CD8-positive, alpha-beta memory T cell (primary cell): ENCODE measurements around the gene GATAD2B. TPM values are rescaled to one million over a fixed set of nuclear protein-coding genes. Genes with fewer than 3 reads are reported as not detected.
A peak's percentile ranks its signal among the peaks of the same experiment; 100 is the strongest.
"Not testable (repeated sequence)": the region's sequence is repeated elsewhere in the genome, so short reads cannot be mapped to it uniquely, and the experiment has no call there.

Experiments
- CTCF ChIA-PET: fragments of 350-600 bp; sonication (Branson Sonifier 250); formaldehyde crosslinking; loops from one replicate; lab custom pipeline; 2021; ENCODE audit warnings: antibody characterized with exemption; lab: Charles Lee
- POLR2A ChIA-PET: fragments of 350-600 bp; sonication (Branson Sonifier 250); formaldehyde crosslinking; loops from one replicate; lab custom pipeline; 2021; ENCODE audit warnings: antibody characterized with exemption; lab: Charles Lee
- DNase-seq, 5 donors: peaks; one replicate each; pipeline versions ENCODE4 v3.0.0 to v3.0.0-alpha.2; 2020 to 2022; ENCODE audit warnings: mixed read lengths in 1 of 5
- H3K27ac ChIP-seq: one replicate; pipeline ENCODE4 v1.7.0; 2013; ENCODE audit warnings: low read depth, mild to moderate bottlenecking, low read length, moderate library complexity
- H3K27me3 ChIP-seq: 2 replicates; pipeline ENCODE4 v1.7.0; 2013; ENCODE audit warnings: low read length, mild to moderate bottlenecking; ENCODE audit not compliant: insufficient read depth, poor library complexity, severe bottlenecking
- H3K36me3 ChIP-seq: 2 replicates; pipeline ENCODE4 v1.7.0; 2013; ENCODE audit warnings: mild to moderate bottlenecking, low read length, moderate library complexity; ENCODE audit not compliant: insufficient read depth
- H3K4me1 ChIP-seq: 2 replicates; pipeline ENCODE4 v1.7.0; 2013; ENCODE audit warnings: mild to moderate bottlenecking, low read length, moderate library complexity; ENCODE audit not compliant: insufficient read depth
- H3K4me3 ChIP-seq: 2 replicates; pipeline ENCODE4 v1.7.0; 2013; ENCODE audit warnings: mild to moderate bottlenecking, low read length
- H3K9me3 ChIP-seq: 2 replicates; pipeline ENCODE4 v1.7.0; 2013; ENCODE audit warnings: mild to moderate bottlenecking, low read length
- H3K27ac Mint-ChIP-seq, 8 donors: one replicate each; pipeline ENCODE4 v1.8.0; 2020 to 2021; ENCODE audit warnings: mixed read lengths in 8 of 8, mild to moderate bottlenecking in 6 of 8, inconsistent platforms in 3 of 8, moderate library complexity in 3 of 8
- H3K27me3 Mint-ChIP-seq, 2 donors: one replicate each; pipeline ENCODE4 v1.8.0; 2020 to 2021; ENCODE audit warnings: mixed read lengths in 2 of 2, mild to moderate bottlenecking in 1 of 2, moderate library complexity in 1 of 2
- H3K36me3 Mint-ChIP-seq, 3 donors: one replicate each; pipeline ENCODE4 v1.8.0; 2020 to 2021; ENCODE audit warnings: mixed read lengths in 3 of 3, inconsistent platforms in 1 of 3, mild to moderate bottlenecking in 1 of 3
- H3K4me1 Mint-ChIP-seq, 3 donors: one replicate each; pipeline ENCODE4 v1.8.0; 2020 to 2021; ENCODE audit warnings: mixed read lengths in 3 of 3, inconsistent platforms in 1 of 3, mild to moderate bottlenecking in 1 of 3
- H3K4me3 Mint-ChIP-seq, 7 donors: one replicate each; pipeline ENCODE4 v1.8.0; 2020 to 2021; ENCODE audit warnings: mixed read lengths in 7 of 7, mild to moderate bottlenecking in 6 of 7, moderate library complexity in 4 of 7, inconsistent platforms in 2 of 7
- H3K9me3 Mint-ChIP-seq, 5 donors: one replicate each; pipeline ENCODE4 v1.8.0; 2020 to 2022; ENCODE audit warnings: mixed read lengths in 5 of 5, mild to moderate bottlenecking in 3 of 5, moderate library complexity in 2 of 5, inconsistent platforms in 1 of 5
- polyA plus RNA-seq: library from polyadenylated mRNA; unstranded; fragments of 300-500 nt; fragmentation: Illumina TruSeq; gene quantifications from one replicate; pipeline ENCODE4 v1.2.3, GENCODE V29; 2021
- total RNA-seq, 2 experiments: library from RNA; stranded (reverse); gene quantifications; one replicate each; pipeline ENCODE4 v1.2.3, GENCODE V29; 2021

The GATAD2B gene
- total and polyA plus RNA-seq, 3 experiments from 2014 or later = 5.6 to 71.9 (median 64.9) TPM

DNA sequence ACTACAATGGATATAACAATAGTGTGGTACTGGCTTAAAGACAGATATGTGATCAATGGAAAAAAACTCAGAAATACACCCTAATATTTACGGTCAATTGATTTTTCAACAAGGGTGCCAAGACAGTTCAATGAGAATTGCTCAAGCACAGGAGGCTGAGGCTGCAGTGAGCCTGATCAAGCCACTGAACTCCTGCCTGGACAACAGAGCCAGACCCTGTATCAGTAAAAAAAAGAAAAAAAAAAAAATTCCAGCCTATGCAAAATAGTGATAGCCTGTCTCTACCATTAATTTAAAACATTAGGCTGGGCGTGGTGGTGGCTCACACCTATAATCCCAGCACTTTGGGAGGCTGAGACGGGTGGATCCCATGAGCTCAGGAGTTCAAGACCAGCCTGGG, 77.6 kb downstream of the GATAD2B start:
- CTCF ChIA-PET = no interaction called here
- peaks cover 12% of the 10 kb centered on the region for H3K4me1 ChIP-seq
- POLR2A ChIA-PET = no interaction called here
- no peaks in the 10 kb centered on the region for H3K27me3 ChIP-seq
- no peak overlapping the region for H3K4me3 ChIP-seq
- Mint-ChIP-seq H3K27ac (peak overlapping the region in 1 of 8 donors; percentile 70), H3K4me1 (peaks cover 32 to 43% (median 41%) of the 10 kb centered on the region in 3 donors), H3K36me3 (peaks cover 2 to 20% (median 4%) of the 10 kb centered on the region in 3 donors), H3K27me3 (no peaks in the 10 kb centered on the region), H3K4me3 (no peak overlapping the region), H3K9me3 (no peaks in the 10 kb centered on the region)
- H3K36me3 ChIP-seq = no peaks in the 10 kb centered on the region
- no peak for DNase-seq
- H3K9me3 ChIP-seq = no peaks in the 10 kb centered on the region
- H3K27ac ChIP-seq = no peak overlapping the region

DNA sequence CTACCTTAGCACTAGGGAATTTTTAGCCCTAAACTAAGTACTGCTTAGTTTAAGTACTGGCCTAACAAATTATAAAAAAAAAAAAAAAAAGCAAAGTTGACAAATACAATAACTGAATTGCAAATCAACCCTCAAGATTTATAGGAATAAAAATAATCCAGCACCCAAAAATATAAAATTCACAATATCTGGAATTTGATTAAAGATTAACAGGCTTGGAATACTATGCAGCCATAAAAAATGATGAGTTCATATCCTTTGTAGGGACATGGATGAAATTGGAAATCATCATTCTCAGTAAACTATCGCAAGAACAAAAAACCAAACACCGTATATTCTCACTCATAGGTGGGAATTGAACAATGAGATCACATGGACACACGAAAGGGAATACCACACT, 78.4 kb downstream of the GATAD2B start:
- H3K4me1 Mint-ChIP-seq = peaks cover 26 to 38% (median 37%) of the 10 kb centered on the region in 3 donors
- H3K27ac Mint-ChIP-seq, H3K4me3 Mint-ChIP-seq, H3K9me3 ChIP-seq, CTCF ChIA-PET, POLR2A ChIA-PET, H3K27ac ChIP-seq, H3K27me3 ChIP-seq, H3K9me3 Mint-ChIP-seq, H3K4me3 ChIP-seq, H3K27me3 Mint-ChIP-seq, H3K36me3 ChIP-seq, H3K4me1 ChIP-seq, DNase-seq: not testable (repeated sequence)
- peaks cover under 1 to 17% (median 4%) of the 10 kb centered on the region in 3 donors for H3K36me3 Mint-ChIP-seq

DNA sequence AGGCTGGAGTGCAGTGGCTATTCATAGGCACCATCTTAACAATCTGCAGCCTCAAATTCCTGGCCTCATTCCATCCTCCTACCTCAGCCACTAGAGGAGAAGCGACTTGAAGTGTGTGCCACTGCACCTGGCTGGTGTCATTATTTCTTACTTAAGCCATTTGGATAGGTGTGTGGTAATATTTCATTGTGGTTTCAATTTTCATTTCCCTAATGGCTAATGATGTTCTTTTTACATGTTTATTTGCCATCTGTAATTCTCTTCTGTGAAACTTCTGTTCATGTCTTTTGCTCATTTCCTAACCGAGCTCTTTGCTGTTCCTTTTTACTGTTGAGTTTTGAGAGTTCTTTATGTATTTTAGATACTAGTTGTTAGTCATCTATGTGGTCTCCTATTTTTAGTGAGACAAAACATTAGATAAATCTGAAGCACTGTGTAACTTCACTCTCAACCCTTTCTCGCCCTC, 80.7 kb downstream of the GATAD2B start:
- H3K4me1 Mint-ChIP-seq = peaks cover 26 to 44% (median 43%) of the 10 kb centered on the region in 3 donors
- no peak overlapping the region for H3K4me3 Mint-ChIP-seq
- H3K9me3 Mint-ChIP-seq = no peaks in the 10 kb centered on the region
- H3K4me1 ChIP-seq = no peaks in the 10 kb centered on the region
- H3K36me3 Mint-ChIP-seq = peaks cover 1 to 21% (median 4%) of the 10 kb centered on the region in 3 donors
- H3K27ac ChIP-seq = no peak overlapping the region
- POLR2A ChIA-PET = no interaction called here
- CTCF ChIA-PET = no interaction called here
- H3K27me3 Mint-ChIP-seq = no peaks in the 10 kb centered on the region
- no peak overlapping the region for H3K4me3 ChIP-seq
- peak overlapping the region in 5 of 8 donors; percentile 17 to 56 (median 39) for H3K27ac Mint-ChIP-seq
- H3K9me3 ChIP-seq = no peaks in the 10 kb centered on the region
- no peak for DNase-seq
- no peaks in the 10 kb centered on the region for H3K36me3 ChIP-seq
- H3K27me3 ChIP-seq = no peaks in the 10 kb centered on the region

DNA sequence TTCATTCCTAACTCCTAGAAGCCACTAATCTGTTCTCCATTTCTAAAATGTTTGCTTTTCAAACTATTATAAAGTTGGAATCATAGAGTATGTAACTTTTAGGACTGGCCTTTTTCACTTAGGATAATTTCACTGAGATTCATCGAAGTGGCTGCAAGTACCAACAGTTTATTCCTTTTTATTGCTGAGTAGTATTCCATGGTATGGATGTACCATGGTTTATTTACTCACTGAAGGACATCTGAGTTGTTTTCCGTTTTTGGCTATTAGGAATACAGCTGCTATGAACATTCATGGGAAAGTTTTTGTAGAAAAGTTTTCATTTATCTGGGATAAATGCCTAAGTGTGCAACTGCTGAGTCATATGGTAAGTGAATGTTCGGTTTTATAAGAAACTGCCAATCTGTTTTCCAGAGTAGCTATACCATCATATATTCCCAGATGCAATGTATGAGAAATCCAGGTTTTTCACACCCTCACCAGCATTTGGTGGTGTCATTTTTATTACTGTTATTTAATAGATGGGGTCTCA, 81.2 kb downstream of the GATAD2B start:
- Histone ChIP-seq H3K4me3 (no peak overlapping the region), H3K4me1 (no peaks in the 10 kb centered on the region), H3K27ac (no peak overlapping the region), H3K36me3 (no peaks in the 10 kb centered on the region), H3K27me3 (no peaks in the 10 kb centered on the region), H3K9me3 (no peaks in the 10 kb centered on the region)
- Mint-ChIP-seq H3K27me3 (no peaks in the 10 kb centered on the region), H3K4me3 (no peak overlapping the region), H3K4me1 (peaks cover 29 to 49% (median 47%) of the 10 kb centered on the region in 3 donors), H3K27ac (peak overlapping the region in 3 of 8 donors; percentile 29 to 75 (median 32)), H3K36me3 (peaks cover 1 to 22% (median 4%) of the 10 kb centered on the region in 3 donors), H3K9me3 (no peaks in the 10 kb centered on the region)
- CTCF ChIA-PET = interaction anchor here (1.0 kb wide), 1 partner anchor 9 kb away, joined by 4 read pairs; no protein-coding TSS in a partner anchor
- POLR2A ChIA-PET = no interaction called here
- no peak for DNase-seq

DNA sequence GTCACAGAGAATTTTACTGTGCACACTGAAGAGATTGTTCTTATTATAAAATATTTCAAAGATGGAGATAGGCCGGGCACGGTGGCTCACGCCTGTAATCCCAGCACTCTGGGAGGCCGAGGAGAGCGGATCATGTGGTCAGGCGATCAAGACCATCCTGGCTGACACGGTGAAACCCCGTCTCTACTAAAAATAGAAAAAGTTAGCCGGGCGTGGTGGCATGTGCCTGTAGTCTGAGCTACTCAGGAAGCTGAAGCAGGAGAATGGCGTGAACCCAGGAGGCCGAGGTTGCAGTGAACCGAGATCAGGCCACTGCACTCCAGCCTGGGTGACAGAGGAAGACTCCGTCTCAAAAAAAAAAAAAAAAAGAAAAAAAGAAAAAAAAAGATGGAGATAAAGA, 82.0 kb downstream of the GATAD2B start:
- Mint-ChIP-seq H3K36me3 (peaks cover 1 to 24% (median 4%) of the 10 kb centered on the region in 3 donors), H3K4me1 (peaks cover 29 to 52% (median 47%) of the 10 kb centered on the region in 3 donors)
- CTCF ChIA-PET = interaction anchor here (1.0 kb wide), 1 partner anchor 10 kb away, joined by 4 read pairs; no protein-coding TSS in a partner anchor
- H3K9me3 Mint-ChIP-seq, H3K27me3 Mint-ChIP-seq, DNase-seq, H3K4me3 Mint-ChIP-seq, H3K4me3 ChIP-seq, H3K27ac ChIP-seq, H3K27me3 ChIP-seq, H3K27ac Mint-ChIP-seq, H3K36me3 ChIP-seq, POLR2A ChIA-PET, H3K9me3 ChIP-seq, H3K4me1 ChIP-seq: not testable (repeated sequence)

DNA sequence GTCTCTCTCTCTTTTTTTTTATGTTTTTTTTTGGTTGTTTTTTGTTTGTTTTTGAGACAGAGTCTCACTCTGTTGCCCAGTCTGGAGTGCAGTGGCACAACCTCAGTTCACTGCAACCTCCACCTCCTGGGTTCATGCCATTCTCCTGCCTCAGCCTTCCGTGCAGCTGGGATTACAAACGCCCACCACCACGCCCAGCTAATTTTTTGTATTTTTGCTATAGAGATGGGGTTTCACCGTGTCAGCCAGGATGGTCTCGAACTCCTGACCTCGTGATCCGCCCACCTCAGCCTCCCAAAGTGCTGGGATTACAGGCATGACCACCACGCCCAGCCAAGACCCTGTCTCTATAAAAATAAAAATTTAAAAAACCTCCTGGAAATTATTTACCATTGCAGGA, 88.8 kb downstream of the GATAD2B start:
- DNase-seq, H3K4me1 ChIP-seq, H3K4me3 ChIP-seq, CTCF ChIA-PET, H3K27me3 ChIP-seq, POLR2A ChIA-PET, H3K9me3 Mint-ChIP-seq, H3K36me3 ChIP-seq, H3K4me3 Mint-ChIP-seq, H3K27me3 Mint-ChIP-seq, H3K27ac ChIP-seq, H3K9me3 ChIP-seq: not testable (repeated sequence)
- H3K36me3 Mint-ChIP-seq = peaks cover 0 to 32% (median 1%) of the 10 kb centered on the region in 3 donors
- peaks cover 22 to 56% (median 35%) of the 10 kb centered on the region in 3 donors for H3K4me1 Mint-ChIP-seq
- peak overlapping the region in 1 of 8 donors; percentile 81 for H3K27ac Mint-ChIP-seq

DNA sequence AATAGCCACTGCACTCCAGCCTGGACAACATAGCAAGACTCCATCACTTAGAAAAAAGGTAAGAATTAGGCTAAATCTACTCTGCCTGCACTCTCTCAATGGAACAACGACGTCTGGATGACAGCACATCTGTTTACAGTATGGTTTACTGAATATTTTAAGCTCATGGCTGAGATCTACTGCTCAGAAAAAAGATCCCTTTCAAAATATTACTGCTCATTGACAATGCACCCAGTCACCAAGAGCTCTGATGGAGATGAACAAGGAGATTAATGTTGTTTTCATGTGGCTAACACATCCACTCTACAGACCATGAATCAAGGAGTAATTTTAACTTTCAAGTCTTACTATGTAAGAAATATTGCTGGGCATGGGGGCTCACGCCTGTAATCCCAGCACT, 89.6 kb downstream of the GATAD2B start:
- Histone ChIP-seq H3K9me3 (no peaks in the 10 kb centered on the region), H3K4me3 (no peak overlapping the region), H3K36me3 (peaks cover under 1% of the 10 kb centered on the region), H3K27ac (no peak overlapping the region), H3K4me1 (no peaks in the 10 kb centered on the region), H3K27me3 (no peaks in the 10 kb centered on the region)
- H3K4me3 Mint-ChIP-seq = no peak overlapping the region
- peaks cover 0 to 37% (median 3%) of the 10 kb centered on the region in 3 donors for H3K36me3 Mint-ChIP-seq
- H3K27me3 Mint-ChIP-seq = no peaks in the 10 kb centered on the region
- POLR2A ChIA-PET = interaction anchor here (0.6 to 0.7 kb wide), 2 partner anchors 29 to 111 kb away, joined by 7 to 9 read pairs; no protein-coding TSS in a partner anchor
- CTCF ChIA-PET = interaction anchor here (0.7 to 1.1 kb wide), 2 partner anchors 28 to 114 kb away, joined by 3 read pairs; no protein-coding TSS in a partner anchor
- peak overlapping the region in 3 of 8 donors; percentile 1 to 34 (median 3) for H3K27ac Mint-ChIP-seq
- no peaks in the 10 kb centered on the region for H3K9me3 Mint-ChIP-seq
- no peak for DNase-seq
- H3K4me1 Mint-ChIP-seq = peaks cover 22 to 50% (median 29%) of the 10 kb centered on the region in 3 donors

DNA sequence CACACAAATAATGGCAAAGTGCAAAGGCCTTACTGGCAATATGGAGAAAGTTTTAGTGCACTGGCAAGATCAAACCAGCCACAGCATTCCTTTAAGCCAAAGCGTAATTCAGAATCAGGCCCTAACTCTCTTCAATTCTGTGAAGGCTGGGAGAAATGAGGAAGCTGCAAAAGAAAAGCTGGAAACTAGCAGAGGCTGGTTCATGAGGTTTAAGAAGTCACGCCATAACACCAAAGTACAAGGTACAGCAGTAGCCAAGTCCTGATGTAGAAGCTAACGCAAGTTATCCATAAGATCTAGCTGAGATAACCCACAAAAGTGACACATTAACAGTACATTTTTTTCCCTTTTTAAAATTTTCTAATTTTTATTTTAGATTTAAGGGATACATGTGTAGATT, 90.5 kb downstream of the GATAD2B start:
- ChIA-PET POLR2A (interaction anchor here (0.6 kb wide), 1 partner anchor 91 kb away, joined by 9 read pairs; no protein-coding TSS in a partner anchor), CTCF (interaction anchor here (1.1 kb wide), 1 partner anchor 115 kb away, joined by 3 read pairs; no protein-coding TSS in a partner anchor)
- Histone ChIP-seq H3K27me3 (no peaks in the 10 kb centered on the region), H3K4me3 (no peak overlapping the region), H3K4me1 (no peaks in the 10 kb centered on the region), H3K36me3 (peaks cover 9% of the 10 kb centered on the region), H3K27ac (no peak overlapping the region), H3K9me3 (no peaks in the 10 kb centered on the region)
- no peak overlapping the region for H3K4me3 Mint-ChIP-seq
- H3K4me1 Mint-ChIP-seq = peaks cover 15 to 41% (median 25%) of the 10 kb centered on the region in 3 donors
- H3K27me3 Mint-ChIP-seq = no peaks in the 10 kb centered on the region
- no peak for DNase-seq
- H3K27ac Mint-ChIP-seq = peak overlapping the region in 1 of 8 donors; percentile 87
- H3K36me3 Mint-ChIP-seq = peaks cover 0 to 41% (median 6%) of the 10 kb centered on the region in 3 donors
- no peaks in the 10 kb centered on the region for H3K9me3 Mint-ChIP-seq
